Activated CD4-positive, alpha-beta T cell treated with anti-CD3 and anti-CD28 coated beads, Interleukin-2, amount 50 U/mL, for 48 hours (primary cell): ENCODE measurements around the gene PCNT.
"Not testable (repeated sequence)": the region's sequence is repeated elsewhere in the genome, so short reads cannot be mapped to it uniquely, and the experiment has no call there.

Source experiments
- DNase-seq, 2 experiments: peaks; one replicate each; pipeline ENCODE4 v3.0.0-alpha.2; 2020

The PCNT gene

DNA sequence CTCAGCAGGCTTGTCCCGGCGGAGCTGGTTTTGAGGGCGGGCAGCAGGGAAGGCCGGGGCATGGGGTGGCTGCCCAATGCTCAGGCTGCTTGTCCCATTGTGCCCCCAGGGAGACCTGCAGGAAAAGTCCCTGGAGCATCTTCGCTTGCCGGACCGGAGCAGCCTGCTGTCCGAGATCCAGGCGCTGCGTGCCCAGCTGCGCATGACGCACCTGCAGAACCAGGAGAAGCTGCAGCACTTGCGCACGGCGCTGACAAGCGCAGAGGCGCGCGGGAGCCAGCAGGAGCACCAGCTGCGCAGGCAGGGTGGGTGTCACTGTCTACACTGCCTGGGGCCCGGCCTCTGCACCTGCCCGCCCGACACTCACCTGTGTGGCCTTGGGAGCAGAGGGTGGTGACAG lies 104.3 kb downstream of the PCNT start:
- no peak for DNase-seq

DNA sequence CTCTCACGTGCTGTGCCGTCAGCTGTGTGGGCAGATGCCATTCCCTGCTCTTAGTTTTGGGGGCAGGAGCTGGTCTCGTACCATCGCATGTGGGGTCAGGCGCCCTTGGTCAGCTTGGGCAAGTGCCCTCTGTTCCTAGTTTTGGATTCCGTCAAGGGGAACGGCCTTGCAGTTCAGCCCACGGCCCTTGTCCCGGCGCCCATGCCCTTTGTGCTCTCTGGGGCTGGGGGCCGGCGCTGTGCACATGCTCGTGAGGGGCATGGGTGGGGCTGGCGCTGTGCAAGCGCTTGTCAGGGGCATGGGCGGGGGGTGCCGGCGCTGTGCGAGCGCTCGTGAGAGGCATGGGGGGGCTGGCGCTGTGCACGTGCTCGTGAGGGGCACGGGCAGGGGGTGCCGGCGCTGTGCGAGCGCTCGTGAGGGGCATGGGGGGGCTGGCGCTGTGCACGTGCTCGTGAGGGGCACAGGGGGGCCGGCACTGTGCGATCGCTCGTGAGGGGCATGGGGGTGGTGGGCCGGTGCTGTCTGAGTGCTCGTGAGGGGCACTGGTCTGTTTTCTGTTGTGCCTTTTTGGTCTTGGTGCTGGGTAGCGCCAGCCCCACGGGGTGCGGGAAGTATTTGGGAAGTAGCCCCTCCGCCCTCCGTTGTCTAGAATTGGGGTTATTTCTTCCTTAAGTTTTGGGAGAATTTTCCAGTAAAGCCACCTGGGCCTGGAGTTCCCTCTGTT lies 105.2 kb downstream of the PCNT start:
- DNase-seq, result no peak

DNA sequence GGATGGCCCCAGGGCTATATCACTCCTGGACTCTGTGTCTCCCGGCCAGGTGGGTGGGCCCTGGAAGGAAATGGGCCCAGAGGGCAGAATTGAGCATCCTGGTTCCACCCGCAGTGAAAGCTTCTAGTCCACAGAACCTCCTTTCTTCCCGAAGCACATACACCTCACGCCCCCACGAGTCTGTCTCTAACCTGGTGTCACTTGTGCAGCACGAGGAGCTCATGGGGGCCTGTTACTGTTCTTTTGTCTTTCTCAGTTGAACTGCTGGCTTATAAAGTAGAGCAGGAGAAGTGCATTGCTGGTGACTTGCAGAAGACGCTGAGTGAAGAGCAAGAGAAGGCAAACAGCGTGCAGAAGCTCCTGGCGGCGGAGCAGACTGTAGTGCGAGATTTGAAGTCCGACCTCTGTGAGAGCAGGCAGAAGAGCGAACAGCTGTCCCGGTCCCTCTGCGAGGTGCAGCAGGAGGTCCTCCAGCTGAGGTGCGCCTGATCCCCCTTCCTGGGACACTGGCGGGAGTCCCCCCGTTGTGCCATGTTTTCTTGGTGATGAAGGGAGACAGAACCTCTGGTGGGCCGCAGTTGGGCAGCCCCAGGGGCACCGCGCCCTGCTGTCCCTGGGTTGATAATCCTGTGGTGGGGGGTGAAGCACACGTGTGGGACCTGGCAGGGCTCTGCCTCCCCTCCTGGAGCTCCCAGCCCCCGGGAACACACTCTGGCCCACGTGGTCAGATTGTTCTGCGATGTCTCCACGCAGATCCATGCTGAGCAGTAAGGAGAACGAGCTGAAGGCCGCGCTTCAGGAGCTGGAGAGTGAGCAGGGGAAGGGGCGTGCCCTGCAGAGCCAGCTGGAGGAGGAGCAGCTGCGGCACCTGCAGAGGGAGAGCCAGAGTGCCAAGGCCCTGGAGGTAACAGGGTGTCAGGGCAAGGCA lies 106.1 kb downstream of the PCNT start:
- DNase-seq, result no peak

DNA sequence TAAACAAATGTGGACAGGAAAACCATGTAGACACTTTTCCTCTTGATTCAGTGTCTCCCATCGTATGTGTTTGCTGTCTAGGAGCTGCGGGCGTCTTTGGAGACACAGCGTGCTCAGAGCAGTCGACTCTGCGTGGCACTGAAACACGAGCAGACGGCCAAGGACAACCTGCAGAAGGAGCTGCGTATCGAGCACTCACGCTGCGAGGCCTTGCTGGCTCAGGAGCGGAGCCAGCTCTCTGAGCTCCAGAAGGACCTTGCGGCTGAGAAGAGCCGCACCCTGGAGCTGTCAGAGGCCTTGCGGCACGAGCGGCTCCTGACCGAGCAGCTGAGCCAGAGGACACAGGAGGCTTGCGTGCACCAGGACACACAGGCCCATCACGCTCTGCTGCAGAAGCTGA lies 107.5 kb downstream of the PCNT start:
- DNase-seq, result no peak

DNA sequence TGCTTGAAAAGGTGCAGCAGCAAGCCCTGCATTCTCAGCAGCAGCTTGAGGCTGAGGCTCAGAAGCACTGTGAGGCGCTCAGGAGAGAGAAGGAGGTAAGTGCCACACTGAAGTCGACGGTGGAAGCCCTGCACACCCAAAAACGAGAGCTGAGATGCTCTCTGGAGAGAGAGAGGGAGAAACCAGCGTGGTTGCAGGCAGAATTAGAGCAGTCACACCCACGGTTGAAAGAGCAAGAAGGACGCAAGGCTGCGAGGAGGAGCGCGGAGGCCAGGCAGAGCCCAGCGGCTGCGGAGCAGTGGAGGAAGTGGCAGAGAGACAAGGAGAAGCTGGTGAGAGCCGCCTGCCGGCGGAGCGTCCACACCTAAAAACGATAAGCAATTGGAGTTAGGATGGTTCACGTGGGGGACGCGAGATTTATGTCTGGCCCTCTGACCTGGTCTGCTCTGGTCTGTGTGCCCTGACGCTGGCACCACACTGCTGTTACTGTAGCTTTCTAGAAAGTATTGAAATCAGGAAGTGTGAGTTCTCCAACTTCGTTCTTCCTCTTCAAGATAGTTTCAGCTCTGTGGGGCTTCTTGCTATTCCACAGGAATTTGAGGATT lies 108.0 kb downstream of the PCNT start:
- DNase-seq, result no peak

DNA sequence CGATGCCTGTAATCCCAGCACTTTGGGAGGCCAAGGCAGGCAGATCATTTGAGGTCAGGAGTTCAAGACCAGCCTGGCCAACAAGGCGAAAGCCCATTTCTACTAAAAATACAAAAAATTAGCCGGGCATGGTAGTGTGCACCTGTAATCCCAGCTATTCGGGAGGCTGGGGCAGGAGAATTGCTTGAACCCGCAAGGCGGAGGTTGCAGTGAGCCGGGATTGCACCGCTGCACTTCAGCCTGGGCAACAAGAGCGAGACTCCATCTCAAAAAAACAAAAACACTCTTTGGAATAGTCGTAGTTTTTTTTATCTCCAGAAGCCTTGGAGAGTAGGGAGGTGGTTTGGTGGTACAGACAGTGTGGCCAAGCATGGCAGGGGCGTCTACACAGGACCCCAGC lies 109.2 kb downstream of the PCNT start:
- DNase-seq, result not testable (repeated sequence)

DNA sequence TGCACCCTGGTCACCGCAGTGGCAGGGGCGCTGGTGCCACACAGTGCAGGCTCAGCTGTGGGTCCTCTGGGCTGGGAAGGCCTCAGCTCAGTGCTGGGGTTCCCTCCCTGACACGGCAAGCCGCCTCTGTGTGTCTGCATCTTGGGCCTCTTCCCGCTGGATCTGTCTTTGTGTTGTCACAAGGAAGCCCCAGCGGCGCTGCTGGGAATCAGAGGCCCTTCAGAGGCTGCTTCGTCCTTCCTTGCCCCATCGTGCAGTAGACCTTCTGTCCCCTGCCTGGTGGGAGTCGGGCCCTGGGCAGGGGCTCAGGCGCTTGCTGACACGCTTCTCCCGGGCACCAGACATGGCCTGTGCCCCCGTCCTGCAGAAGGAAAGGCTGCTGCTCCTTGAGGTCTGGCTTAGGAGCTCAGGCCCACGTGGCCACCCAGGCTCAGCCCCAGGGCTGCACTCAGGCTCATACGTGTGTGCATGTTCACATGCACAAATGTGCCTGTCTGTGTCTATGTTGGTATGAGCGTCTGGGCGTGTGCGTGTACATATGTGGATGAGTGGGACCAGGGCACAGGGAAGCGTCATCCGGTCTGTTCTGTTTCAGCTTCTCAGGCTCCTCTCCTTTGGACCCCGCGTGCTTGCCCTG lies 110.5 kb downstream of the PCNT start:
- DNase-seq, result no peak

DNA sequence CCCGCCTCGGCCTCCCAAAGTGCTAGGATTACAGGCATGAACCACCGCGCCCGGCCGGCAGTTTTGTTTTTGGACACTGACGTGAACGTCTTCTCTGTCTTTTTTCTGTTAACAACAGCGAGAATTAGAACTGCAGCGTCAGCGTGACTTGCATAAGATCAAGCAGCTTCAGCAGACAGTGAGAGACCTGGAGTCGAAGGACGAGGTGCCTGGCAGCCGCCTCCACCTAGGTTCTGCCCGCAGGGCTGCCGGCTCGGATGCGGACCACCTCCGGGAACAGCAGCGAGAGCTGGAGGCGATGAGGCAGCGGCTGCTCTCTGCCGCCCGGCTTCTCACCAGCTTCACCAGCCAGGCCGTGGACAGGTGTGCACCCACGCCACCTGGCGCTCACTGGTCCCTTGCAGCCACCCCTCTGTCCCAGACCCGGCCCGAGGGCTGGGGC lies 111.9 kb downstream of the PCNT start:
- DNase-seq, result no peak

DNA sequence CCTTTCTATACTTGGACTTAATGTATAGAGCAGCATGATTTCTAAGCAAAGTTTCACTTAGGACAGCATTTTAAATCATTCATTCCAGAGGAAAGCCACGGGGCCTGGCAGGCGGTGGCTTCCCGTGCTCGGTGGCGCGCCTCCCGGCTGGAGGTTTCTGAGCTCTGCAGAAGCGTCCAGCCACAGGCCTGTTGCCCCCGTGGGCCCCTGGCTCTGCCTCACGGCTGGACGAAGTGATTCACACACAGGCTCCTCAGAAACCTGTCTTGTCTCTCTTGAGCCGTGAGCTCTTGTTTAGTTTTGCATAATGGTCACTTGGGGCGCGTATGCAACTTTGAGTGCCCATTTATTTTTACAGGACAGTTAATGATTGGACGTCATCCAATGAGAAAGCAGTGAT lies 112.7 kb downstream of the PCNT start:
- no peak for DNase-seq

DNA sequence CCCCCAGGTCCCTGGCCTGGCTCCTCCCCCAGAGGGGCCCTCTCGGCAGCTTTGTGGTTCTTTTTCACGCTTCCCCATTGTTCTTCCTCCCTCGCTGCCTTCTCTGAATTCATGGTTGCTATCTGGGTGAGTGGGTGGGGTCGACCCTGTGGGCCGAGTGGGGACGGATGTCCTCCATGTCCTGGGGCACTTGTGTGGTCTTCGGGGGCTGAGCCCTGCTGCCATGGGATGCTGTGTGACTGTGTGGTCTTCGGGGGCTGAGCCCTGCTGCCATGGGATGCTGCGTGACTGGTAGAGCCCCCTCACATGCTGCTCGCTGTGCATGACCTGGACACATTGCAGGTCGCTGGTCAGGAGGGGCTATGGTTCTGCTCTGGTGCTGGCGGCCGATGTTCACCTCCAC lies 113.1 kb downstream of the PCNT start:
- DNase-seq, result no peak

DNA sequence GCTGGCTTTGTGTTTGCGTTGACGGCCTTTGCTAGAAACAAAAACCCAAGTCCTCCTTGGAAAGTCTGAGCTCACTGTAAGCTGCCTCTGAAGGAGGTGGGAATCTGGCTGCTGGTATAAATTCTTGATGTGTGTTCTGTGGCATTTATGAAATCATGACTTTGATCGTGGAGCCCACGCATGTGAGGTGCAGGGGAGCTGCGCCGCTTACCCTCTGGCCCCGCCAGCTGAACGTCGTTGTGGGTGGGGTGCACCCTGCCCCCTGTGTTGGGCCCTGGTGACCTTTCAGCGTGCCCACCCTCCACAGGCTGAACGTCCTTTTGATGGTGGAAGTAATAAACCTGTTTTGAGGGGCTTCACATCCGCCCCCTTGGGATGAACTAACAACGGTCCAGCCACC lies 113.6 kb downstream of the PCNT start:
- no peak for DNase-seq

DNA sequence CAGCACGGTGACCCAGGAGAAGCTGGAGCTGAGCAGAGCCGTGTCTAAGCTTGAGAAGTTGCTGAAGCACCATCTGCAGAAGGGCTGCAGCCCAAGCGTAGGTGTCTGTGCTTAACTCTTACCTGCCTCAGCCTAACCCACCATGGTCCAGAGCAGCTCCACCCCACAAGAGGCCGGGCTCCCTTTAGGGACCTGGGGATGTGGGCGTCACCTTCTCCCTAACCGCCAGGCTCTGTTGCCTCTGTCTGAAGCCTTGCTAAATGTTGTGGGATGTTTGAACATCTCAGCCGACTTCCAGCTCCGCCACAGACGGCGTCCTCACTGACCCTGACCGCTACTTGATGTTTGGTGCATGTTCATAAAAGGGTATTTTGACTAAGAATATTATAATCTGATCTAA lies 114.3 kb downstream of the PCNT start:
- DNase-seq, result no peak

DNA sequence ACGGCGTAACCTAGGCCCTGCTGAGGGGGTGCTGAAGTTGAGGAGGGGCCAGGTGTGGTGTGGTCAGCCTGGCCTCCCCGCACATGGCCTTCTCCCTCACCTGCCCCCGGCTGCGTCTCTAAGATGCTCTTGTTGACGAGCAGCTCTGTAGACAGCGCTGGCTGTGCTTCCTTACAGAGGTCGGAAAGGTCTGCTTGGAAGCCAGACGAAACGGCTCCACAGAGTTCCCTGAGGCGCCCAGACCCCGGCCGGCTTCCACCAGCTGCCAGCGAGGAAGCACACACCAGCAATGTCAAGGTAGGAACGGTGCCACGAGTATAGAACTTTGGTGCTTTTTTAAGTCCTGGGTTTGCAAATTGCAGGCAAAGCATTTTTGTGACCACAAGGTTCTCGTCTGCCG lies 116.0 kb downstream of the PCNT start:
- DNase-seq, result no peak

DNA sequence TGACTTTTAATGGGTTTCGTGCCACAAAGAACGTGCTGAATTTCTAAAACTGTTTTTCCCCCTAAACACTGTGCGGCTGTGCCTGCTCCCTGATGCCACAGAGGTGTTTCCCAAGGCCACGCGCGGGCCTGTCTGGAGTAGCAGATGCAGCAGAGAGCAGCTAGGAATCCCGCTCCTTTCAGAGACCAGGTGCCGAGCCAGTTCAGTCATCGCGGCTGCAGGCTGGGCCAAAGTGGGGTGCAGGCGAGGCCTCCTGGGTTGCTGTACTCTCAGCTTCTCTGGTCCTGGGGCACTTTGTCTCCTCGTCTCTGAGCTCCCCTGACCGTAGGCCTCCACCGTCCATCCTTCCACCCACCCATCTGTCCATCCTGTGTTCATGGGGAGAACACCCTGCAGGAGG lies 117.4 kb downstream of the PCNT start:
- no peak for DNase-seq

DNA sequence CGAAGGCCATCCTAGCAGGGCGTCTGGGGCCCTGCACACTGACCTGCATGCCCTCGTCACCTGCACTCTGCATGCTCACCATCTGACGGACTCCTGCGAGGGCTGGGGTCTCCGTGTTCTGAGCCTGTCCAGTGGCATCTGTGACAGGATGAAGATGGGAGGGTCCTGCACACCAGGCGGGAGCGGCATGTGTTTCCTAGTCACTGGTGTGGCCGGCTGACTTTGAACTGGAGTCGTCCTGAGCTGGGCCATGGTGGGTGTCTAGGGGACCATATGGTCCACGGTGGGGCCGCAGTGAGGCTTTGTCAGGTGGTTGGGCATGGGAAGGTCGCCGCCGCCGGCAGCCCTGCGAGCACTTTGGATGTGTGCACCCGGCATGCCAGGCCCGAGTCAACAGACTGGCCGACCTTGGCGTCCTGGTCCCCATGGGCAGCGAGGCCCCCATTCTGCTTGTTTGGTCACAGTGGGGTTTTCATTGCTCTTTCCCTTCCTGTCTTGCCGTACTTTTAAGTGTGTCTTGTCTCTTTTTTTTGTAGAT lies 118.1 kb downstream of the PCNT start:
- no peak for DNase-seq

DNA sequence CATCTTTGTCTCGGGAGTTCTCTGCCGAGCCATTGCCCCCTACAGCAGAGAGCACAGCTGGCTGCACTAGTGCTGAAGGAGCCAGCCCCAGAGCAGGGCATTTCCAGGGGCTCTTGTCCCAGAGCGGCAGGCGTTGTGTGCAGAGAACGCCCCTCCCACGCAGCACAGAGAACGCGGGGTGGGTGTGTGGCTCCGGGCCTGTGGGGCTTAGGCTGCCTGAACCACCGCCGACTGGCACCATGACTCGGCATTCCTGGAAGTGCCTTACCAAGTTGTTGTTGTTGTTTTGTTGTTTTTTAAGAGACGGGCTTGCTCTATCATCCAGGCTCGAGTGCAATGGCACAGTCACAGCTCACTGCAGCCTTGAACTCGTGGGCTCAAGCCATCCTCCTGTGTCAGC lies 119.0 kb downstream of the PCNT start:
- DNase-seq, result no peak

DNA sequence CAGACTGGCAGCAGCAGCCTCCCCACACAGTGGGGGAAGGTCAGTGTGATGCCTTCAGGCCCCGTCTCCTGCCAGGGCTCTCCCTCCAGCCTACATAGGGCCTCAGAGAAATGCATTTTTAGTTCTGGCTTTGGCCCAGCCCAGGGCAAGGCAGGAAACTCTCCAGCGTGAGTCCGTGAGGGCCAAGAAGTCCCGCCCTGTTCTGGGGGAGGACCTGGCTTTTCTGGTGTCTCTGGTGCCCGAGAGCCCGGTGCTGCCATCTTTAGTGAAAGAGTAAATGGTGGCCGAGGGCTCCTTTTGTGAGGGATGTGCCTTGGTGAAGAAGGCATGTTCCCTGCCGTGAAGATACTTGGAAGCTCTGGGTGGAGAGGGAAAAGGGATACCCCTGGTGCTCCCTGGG lies 120.0 kb downstream of the PCNT start:
- no peak for DNase-seq

DNA sequence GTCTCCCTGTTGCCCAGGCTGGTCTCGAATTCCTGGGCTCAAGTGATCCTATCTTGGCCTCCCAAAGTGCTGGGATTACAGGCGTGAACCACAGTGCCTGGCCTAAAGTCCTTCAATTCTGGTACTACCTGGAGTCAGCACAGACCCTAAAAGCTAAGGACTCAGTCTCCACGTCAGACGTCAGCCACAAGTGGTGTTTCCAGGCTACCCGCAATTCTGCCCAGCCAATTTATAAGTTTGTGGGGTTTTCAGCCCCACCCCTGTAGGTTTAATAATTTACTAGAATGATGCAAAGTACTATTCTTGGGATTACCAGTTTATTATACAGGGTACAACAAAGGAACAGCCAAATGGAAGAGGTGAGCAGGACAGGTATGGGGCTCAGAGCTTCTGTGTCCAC lies 124.2 kb downstream of the PCNT start:
- no peak for DNase-seq

DNA sequence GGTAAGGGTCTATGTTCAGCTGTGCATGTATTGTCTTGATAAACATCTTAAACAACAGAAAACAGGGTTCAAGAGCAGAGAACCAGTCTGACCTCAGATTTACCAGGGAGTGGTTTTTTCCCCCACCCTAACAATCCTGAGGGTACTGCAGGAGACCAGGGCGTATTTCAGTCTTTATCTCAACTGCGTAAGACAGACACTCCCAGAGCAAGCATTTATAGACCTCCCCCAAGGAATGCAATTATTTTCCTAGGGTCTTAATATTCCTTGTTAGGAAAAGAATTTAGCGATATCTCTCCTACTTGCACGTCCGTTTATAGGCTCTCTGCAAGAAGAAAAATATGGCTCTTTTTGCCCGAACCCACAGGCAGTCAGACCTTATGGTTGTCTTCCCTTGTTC lies 124.9 kb downstream of the PCNT start:
- not testable (repeated sequence) for DNase-seq

DNA sequence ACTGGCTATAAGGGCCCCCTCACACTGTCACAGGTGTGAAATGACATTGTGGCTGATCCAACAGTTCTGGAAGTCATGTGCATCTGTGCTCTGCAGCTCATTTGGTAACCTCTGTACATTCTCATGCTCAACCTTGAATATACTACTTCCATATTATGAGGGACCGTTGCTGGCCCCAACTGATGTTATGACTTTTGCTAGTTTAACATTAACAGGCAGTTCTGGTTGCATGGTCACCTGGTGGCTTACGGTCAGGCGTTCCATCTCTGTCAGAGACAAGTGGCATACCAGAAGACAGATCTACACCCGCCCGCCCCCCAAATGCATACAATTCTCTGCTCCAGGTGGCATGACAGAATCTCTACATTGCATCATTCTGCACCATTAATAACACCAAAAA lies 128.8 kb downstream of the PCNT start:
- no peak for DNase-seq

DNA sequence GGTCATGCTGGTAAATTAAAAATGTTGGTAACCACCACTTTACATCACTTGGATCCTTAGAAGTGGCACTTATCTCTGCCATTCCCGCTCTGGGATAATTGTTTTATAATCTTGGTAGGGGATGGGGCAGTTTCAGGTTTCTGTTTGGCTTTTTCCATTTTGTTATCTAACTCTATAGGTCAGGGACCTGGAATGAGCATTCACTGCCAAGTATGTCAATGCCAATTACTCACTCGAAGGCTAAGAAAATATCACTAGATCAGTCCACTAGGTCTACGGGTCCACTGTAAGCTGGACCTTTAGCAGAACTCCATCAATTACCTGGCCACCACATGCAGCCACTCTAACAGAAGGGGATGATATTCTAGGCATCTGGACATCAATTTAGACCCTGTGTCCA lies 130.2 kb downstream of the PCNT start:
- DNase-seq, result no peak

DNA sequence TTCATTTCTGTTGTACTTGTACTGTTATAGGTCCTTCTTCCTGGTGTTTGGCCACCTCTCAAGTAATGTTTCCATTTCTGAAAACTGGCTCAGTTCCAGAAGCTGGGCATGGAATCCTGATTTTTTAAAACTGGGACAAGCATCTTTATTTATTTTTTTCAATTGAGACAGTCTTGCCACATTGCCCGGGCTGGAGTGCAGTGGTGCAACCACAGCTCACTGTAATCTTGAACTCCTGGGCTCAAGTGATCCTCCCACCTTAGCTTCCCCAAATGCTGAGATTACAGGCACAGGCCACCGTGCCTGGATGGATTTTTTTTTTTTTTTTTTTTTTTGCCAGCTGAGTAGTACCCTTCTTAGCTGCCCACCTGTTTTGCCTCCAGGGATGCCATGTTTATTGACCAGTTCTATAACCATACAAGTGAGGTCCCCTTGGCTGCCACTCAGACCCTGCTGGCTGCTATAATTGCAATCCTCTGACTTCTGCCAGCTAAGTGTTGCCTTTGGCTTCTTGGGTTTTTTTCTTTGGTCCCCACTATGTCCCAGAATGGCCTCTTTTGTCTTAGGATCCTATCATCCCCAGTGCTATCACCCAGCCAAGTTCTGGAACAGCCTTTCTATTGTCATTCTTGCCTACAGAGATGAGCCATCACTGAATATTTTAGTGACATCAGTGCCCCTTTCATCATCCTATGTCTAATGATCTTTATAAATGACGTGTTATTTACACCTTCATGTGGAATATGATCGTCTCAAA lies 130.9 kb downstream of the PCNT start:
- DNase-seq, result no peak
